Lower leg skin (tissue), 4 donors: ENCODE results near the gene SFTPD. TPM values are rescaled to one million over a fixed set of nuclear protein-coding genes. Genes with fewer than 3 reads are reported as not detected.

Experiments used
- DNase-seq, 2 donors: peaks; one replicate each; pipeline ENCODE4 v3.0.0-alpha.2; 2019; ENCODE audit warnings: low spot score in 2 of 2
- H3K4me3 ChIP-seq: fragments of 200-600 bp; sonication (generic); 2 replicates; pipeline ENCODE4 v1.5.1; 2017; ENCODE audit warnings: mild to moderate bottlenecking, low read depth; ENCODE audit not compliant: poor library complexity, severe bottlenecking
- CTCF ChIP-seq, 3 donors: fragments of 450-650 bp; IDR thresholded peaks; one replicate each; pipeline ENCODE4 v1.5.1; 2016; ENCODE audit warnings: antibody characterized with exemption in 3 of 3, mild to moderate bottlenecking in 3 of 3, moderate library complexity in 2 of 3
- POLR2A ChIP-seq, 2 donors: fragments of 450-650 bp; IDR thresholded peaks; one replicate each; pipeline ENCODE4 v1.6.1; 2016 to 2017; ENCODE audit warnings: antibody characterized with exemption in 2 of 2, mild to moderate bottlenecking in 1 of 2, moderate library complexity in 1 of 2
- WGBS, 2 donors: methylation state at CpG; one replicate each; pipeline ENCODE4 v1.1.5; 2018; 5-methylcytosine and 5-hydroxymethylcytosine counted together
- intact Hi-C: fragments of 100-400 bp; cut with DNase I; formaldehyde crosslinking; loops from one replicate; pipeline ENCODE4 v1.15.0; 2023; ENCODE audit warnings: low total_unique reads
- total RNA-seq, 4 donors: library from RNA; depleted of rRNA; stranded (reverse); fragments of >200 nt; gene quantifications; one replicate each; pipeline ENCODE4 v1.1.0, GENCODE V29; 2016

Gene SFTPD
- total RNA-seq, 4 donors from 2014 or later: 0.76 to 4.4 (median 2.3) TPM

- intact Hi-C loops: no loop called here
- 38% methylated on average over 2 of the region's 2 CpGs for WGBS, 2 donors
- TF ChIP-seq CTCF (IDR thresholded peaks at IDR 0.05) (no peak), POLR2A (IDR thresholded peaks at IDR 0.05) (no peak)
- no peak for DNase-seq
- no peak overlapping the region for H3K4me3 ChIP-seq
Measured at GRCh38 chr10:79947083-79947415, 1.9 kb downstream of the SFTPD start.

GRCh38 chr10:79946271-79947082, 2.4 kb downstream of the SFTPD start:
- H3K4me3 ChIP-seq: no peak overlapping the region
- WGBS, 2 donors: 76 to 83% methylated on average over 8 of the region's 8 CpGs
- no peak for DNase-seq
- intact Hi-C loops: no loop called here
- TF ChIP-seq CTCF (IDR thresholded peaks at IDR 0.05) (no peak), POLR2A (IDR thresholded peaks at IDR 0.05) (no peak)

- no peak overlapping the region for H3K4me3 ChIP-seq
- DNase-seq: peak in 1 of 2 donors; percentile 3
- WGBS, 2 donors: 83% methylated on average over 13 of the region's 13 CpGs
- TF ChIP-seq POLR2A (IDR thresholded peaks at IDR 0.05) (no peak), CTCF (IDR thresholded peaks at IDR 0.05) (no peak)
- intact Hi-C loops: no loop called here
Measured at GRCh38 chr10:79944428-79945395, 4.2 kb downstream of the SFTPD start.

DNA sequence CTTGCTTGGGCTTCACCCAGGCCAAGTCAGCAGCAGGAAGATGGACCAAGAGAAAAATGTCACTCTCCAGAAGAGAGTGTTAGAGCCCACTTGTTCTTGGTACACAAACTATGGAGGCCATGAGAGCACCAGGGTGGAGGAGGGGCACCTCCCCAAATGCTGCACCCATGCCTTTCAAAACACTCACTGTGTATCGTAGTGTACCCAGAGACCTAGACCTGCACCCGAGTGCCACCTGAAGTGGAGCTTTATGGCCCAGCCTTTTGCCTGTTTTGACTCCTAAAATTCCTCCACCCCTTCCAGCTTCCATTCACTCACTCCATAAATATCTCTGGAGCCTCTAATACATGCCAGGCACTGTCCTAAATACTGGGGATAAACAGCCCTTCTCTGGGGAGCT, 5.0 kb downstream of the SFTPD start:
- WGBS, 2 donors: 85 to 86% methylated on average over 2 of the region's 2 CpGs
- H3K4me3 ChIP-seq: no peak overlapping the region
- DNase-seq: peak in 1 of 2 donors; percentile 3
- TF ChIP-seq CTCF (IDR thresholded peaks at IDR 0.05) (no peak), POLR2A (IDR thresholded peaks at IDR 0.05) (no peak)
- intact Hi-C loops: no loop called here

DNA sequence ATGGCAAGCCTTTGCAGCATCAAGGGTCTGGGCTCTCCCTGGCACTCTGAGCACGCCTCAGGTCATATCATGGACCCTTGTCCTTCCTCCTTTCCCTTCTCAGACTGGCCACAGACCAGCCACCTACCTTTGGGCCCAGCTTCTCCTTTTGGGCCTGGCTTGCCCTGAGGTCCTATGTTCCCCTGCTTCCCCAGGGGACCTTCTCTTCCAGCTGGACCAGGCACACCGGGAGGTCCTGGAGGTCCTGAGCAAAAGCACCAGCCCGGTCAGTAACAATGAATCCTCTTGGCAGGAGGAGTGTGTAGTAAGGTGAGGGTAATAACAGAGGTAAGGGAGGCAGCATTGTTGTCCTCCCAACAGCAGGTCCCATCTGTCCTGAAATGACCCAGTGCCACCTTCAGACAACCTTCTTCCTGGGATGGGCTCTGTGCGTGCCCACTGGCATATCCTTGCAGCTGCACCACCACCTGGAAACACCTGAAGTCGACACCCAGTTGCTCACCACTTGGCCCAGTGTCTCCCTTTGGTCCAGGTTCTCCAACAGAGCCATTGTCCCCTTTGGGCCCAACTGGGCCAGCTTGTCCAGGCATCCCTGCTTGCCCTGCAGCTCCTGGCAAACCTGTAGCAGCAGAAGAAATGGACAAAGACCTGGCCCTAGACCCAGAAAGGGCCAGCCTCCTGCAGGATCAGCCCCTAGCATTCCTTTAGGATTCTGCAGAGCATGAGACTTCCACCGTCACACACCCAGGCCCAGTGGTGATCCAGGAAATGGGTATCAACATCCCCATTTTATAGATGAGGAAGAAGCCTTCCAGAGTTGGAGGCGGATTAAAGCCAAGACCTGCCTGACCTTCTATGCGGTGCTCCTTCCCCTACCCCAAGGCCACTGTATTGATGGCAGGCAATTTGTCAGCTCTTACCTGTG, 6.4 kb downstream of the SFTPD start:
- 90 to 94% methylated on average over 8 of the region's 8 CpGs for WGBS, 2 donors
- intact Hi-C loops: no loop called here
- DNase-seq: no peak
- TF ChIP-seq CTCF (IDR thresholded peaks at IDR 0.05) (no peak), POLR2A (IDR thresholded peaks at IDR 0.05) (no peak)
- H3K4me3 ChIP-seq: no peak overlapping the region
